ENCODE measurements around the gene TSHR. TPM values are rescaled to one million over a fixed set of nuclear protein-coding genes. Genes with fewer than 3 reads are reported as not detected.

The TSHR gene
- total and polyA plus RNA-seq, 2 of the 4 experiments (the other 2 are of a cell fraction): not detected

DNA sequence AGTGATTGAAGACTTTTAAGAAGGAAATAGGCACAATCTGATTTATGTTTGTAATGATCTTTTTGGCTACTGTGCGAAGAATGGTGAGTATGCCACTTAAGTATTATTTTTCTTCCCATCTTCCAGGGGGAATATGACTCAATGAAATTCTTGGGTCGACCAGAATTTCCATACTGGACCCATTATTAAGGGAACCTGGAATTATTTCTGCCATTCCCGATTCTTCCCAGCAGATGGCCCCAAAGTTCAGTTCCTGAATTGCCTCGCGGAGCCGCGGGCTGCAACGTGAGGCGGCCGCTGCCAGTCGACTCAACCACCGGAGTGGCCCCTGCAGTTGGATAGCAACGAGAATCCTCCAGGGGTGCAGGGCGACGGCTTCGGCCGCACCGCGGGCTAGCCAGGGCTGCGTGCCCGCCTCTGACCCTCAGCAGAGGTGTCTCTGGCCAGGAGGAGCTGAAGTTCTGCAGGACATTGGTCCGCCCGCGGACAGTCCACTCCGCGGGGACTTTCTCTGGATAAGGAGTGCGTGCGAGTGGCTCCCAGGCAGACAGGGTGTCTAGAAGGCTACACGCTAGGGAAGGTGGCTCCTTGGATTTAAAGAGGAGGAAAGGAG lies 628 bp upstream of the TSHR start:
- BruUV-seq (replicated peaks): no TSS peak
- H3K9ac ChIP-seq (ENCODE audit: low read depth, low read length): no peak overlapping the region

More for the DNA sequence above, 628 bp upstream of the TSHR start:
- TF ChIP-seq POLR2A (IDR thresholded peaks at IDR 0.05; ENCODE audit: low read depth, low read length) (no peak), MAFK (IDR thresholded peaks at IDR 0.05; ENCODE audit: low read depth, low read length) (no peak), RFX5 (IDR thresholded peaks at IDR 0.05; ENCODE audit: low read depth, low read length) (no peak), RCOR1 (IDR thresholded peaks at IDR 0.05; ENCODE audit: insufficient replicate concordance, low read length) (no peak), NFE2L2 (IDR thresholded peaks at IDR 0.05; ENCODE audit: low read depth, low read length) (no peak), CEBPB (IDR thresholded peaks at IDR 0.05; ENCODE audit: low read depth, low read length) (no peak), FOS (IDR thresholded peaks at IDR 0.05; ENCODE audit: low read depth, low read length) (no peak), BHLHE40 (IDR thresholded peaks at IDR 0.05; ENCODE audit: low read depth, low read length) (no peak), RAD21 (IDR thresholded peaks at IDR 0.05; ENCODE audit: low read length) (peak; percentile 75), SMC3 (IDR thresholded peaks at IDR 0.05; ENCODE audit: low read depth, low read length) (peak; percentile 78), CHD1 (IDR thresholded peaks at IDR 0.05; ENCODE audit: low read depth, low read length) (no peak), MAZ (IDR thresholded peaks at IDR 0.05; ENCODE audit: borderline replicate concordance, low read depth, low read length) (no peak), MXI1 (IDR thresholded peaks at IDR 0.05; ENCODE audit: borderline replicate concordance, low read depth, low read length) (peak; percentile 56; the same call in 1 of the 2 replicates)
- TF ChIP-seq, protein P1, sequence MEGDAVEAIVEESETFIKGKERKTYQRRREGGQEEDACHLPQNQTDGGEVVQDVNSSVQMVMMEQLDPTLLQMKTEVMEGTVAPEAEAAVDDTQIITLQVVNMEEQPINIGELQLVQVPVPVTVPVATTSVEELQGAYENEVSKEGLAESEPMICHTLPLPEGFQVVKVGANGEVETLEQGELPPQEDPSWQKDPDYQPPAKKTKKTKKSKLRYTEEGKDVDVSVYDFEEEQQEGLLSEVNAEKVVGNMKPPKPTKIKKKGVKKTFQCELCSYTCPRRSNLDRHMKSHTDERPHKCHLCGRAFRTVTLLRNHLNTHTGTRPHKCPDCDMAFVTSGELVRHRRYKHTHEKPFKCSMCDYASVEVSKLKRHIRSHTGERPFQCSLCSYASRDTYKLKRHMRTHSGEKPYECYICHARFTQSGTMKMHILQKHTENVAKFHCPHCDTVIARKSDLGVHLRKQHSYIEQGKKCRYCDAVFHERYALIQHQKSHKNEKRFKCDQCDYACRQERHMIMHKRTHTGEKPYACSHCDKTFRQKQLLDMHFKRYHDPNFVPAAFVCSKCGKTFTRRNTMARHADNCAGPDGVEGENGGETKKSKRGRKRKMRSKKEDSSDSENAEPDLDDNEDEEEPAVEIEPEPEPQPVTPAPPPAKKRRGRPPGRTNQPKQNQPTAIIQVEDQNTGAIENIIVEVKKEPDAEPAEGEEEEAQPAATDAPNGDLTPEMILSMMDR (conservative IDR thresholded peaks at IDR 0.05; ENCODE audit: low read depth, low read length): peak; percentile 91
- TF ChIP-seq, protein P2, sequence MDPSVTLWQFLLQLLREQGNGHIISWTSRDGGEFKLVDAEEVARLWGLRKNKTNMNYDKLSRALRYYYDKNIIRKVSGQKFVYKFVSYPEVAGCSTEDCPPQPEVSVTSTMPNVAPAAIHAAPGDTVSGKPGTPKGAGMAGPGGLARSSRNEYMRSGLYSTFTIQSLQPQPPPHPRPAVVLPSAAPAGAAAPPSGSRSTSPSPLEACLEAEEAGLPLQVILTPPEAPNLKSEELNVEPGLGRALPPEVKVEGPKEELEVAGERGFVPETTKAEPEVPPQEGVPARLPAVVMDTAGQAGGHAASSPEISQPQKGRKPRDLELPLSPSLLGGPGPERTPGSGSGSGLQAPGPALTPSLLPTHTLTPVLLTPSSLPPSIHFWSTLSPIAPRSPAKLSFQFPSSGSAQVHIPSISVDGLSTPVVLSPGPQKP (IDR thresholded peaks at IDR 0.05; ENCODE audit: borderline replicate concordance, low read depth, low read length): no peak
- TF ChIP-seq, protein P3, sequence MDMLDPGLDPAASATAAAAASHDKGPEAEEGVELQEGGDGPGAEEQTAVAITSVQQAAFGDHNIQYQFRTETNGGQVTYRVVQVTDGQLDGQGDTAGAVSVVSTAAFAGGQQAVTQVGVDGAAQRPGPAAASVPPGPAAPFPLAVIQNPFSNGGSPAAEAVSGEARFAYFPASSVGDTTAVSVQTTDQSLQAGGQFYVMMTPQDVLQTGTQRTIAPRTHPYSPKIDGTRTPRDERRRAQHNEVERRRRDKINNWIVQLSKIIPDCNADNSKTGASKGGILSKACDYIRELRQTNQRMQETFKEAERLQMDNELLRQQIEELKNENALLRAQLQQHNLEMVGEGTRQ (IDR thresholded peaks at IDR 0.05; ENCODE audit: low read depth, low read length): no peak
- ChIA-PET CTCF (interaction anchor here (0.7 to 3.5 kb wide), 5 partner anchors 10 to 215 kb away, joined by 3 to 17 read pairs (median 5); no protein-coding TSS in a partner anchor), POLR2A (ENCODE audit: unreplicated experiment) (no interaction called here)
- peaks cover 23% of the 10 kb centered on the region for H3K27me3 ChIP-seq (ENCODE audit: control insufficient read depth, insufficient read depth, low read length)
- no peak overlapping the region for H2AK9ac ChIP-seq (replicated peaks; ENCODE audit: low read depth, low read length, poor library complexity)
- no peak overlapping the region for H4K5ac ChIP-seq (ENCODE audit: low read depth, low read length)
- H3K36me3 ChIP-seq (ENCODE audit: control insufficient read depth, insufficient read depth, low read length): no peaks in the 10 kb centered on the region
- H3K4ac ChIP-seq (ENCODE audit: low read depth, low read length): no peak overlapping the region
- DNase-seq (peak; percentile 72), ATAC-seq (ENCODE audit: low read depth) (peak; percentile 95)
- no peak overlapping the region for H4K91ac ChIP-seq (ENCODE audit: insufficient read depth, low read depth, low read length)
- H3K14ac ChIP-seq (replicated peaks; ENCODE audit: low read depth, low read length): no peak overlapping the region
- H2BK5ac ChIP-seq (ENCODE audit: low read depth, low read length, poor library complexity, severe bottlenecking): no peak overlapping the region
- no peak overlapping the region for H3K56ac ChIP-seq (ENCODE audit: extremely low read depth, insufficient read depth, low read length)
- no peak overlapping the region for H2BK15ac ChIP-seq (ENCODE audit: low read depth, low read length)
- no peak overlapping the region for H2AK5ac ChIP-seq (ENCODE audit: low read depth, low read length)
- H3K9me3 ChIP-seq (ENCODE audit: control insufficient read depth, insufficient read depth, low read length): no peaks in the 10 kb centered on the region
- H3K4me3 ChIP-seq (ENCODE audit: insufficient read depth, low read depth, low read length): peak overlapping the region; percentile 72
- dilution Hi-C loops (cut with HindIII; ENCODE audit: low sequenced_read_pairs, unreplicated experiment): no loop called here
- intact Hi-C loops (cut with micrococcal nuclease): loop anchor here (1.0 kb wide), 3 partner anchors 33 to 265 kb away; no protein-coding TSS in a partner anchor
- no peak overlapping the region for H3K27ac ChIP-seq (ENCODE audit: insufficient read depth, low read length)
- WGBS, 2 experiments (ENCODE audit: extremely low coverage in 2 of 2, insufficient read length in 1 of 2): 0% methylated on average over 6 of the region's 29 CpGs; no CpG with 5 or more reads in 1 of the 2 experiments
- in situ Hi-C loops (cut with MboI; ENCODE audit: low sequenced_read_pairs): no loop called here
- no peaks in the 10 kb centered on the region for H3K4me1 ChIP-seq (ENCODE audit: control insufficient read depth, insufficient read depth, low read length)
- H3K18ac ChIP-seq (ENCODE audit: low read depth, low read length): no peak overlapping the region
- peak overlapping the region; percentile 97 for H3K4me2 ChIP-seq (ENCODE audit: low read depth, low read length)
- H4K8ac ChIP-seq (ENCODE audit: low read depth in 2 of 2, low read length in 2 of 2): no peak overlapping the region
- H3K23ac ChIP-seq (ENCODE audit: low read depth, low read length): no peak overlapping the region
- peak overlapping the region; percentile 96 for H2AFZ ChIP-seq (replicated peaks; ENCODE audit: low read length, poor library complexity)
- H2BK120ac ChIP-seq (ENCODE audit: low read depth, low read length): no peak overlapping the region
- no peaks in the 10 kb centered on the region for H3K79me1 ChIP-seq (ENCODE audit: low read depth in 1 of 2, low read length in 2 of 2)
- no peaks in the 10 kb centered on the region for H4K20me1 ChIP-seq (ENCODE audit: insufficient read depth, low read length)
- H2BK20ac ChIP-seq (ENCODE audit: low read depth, low read length): no peak overlapping the region
- no peaks in the 10 kb centered on the region for H3K9me1 ChIP-seq (ENCODE audit: insufficient read depth, low read length)
